Parathyroid adenoma (tissue), 2 donors: ENCODE results near the gene S100A9.

Source experiments
- H2AFZ ChIP-seq: fragments of 300-600 bp; sonication (generic); one replicate; pipeline ENCODE4 v1.7.0; 2017; ENCODE audit warnings: antibody characterized with exemption, mild to moderate bottlenecking
- H3K27ac ChIP-seq: fragments of 300-600 bp; sonication (generic); one replicate; pipeline ENCODE4 v1.7.0; 2017
- H3K27me3 ChIP-seq: fragments of 300-600 bp; sonication (generic); one replicate; pipeline ENCODE4 v1.7.0; 2017; ENCODE audit warnings: low read length; ENCODE audit not compliant: control insufficient read depth, insufficient read depth
- H3K36me3 ChIP-seq: fragments of 300-600 bp; sonication (generic); one replicate; pipeline ENCODE4 v1.7.0; 2017; ENCODE audit warnings: low read length; ENCODE audit not compliant: control insufficient read depth, insufficient read depth
- H3K4me1 ChIP-seq: fragments of 300-600 bp; sonication (generic); one replicate; pipeline ENCODE4 v1.7.0; 2017; ENCODE audit warnings: control low read depth
- H3K4me2 ChIP-seq: fragments of 300-600 bp; sonication (generic); one replicate; pipeline ENCODE4 v1.7.0; 2017; ENCODE audit warnings: low read length
- H3K4me3 ChIP-seq: fragments of 300-600 bp; sonication (generic); one replicate; pipeline ENCODE4 v1.7.0; 2017; ENCODE audit warnings: low read depth, low read length
- H3K79me2 ChIP-seq: fragments of 300-600 bp; sonication (generic); one replicate; pipeline ENCODE4 v1.7.0; 2017; ENCODE audit warnings: control low read depth
- H3K9ac ChIP-seq: fragments of 300-600 bp; sonication (generic); one replicate; pipeline ENCODE4 v1.7.0; 2017; ENCODE audit warnings: mild to moderate bottlenecking
- H3K9me3 ChIP-seq: fragments of 300-600 bp; sonication (generic); one replicate; pipeline ENCODE4 v1.7.0; 2017; ENCODE audit warnings: low read length; ENCODE audit not compliant: control insufficient read depth
- TF ChIP-seq, protein P1 (sequence below): fragments of 300-600 bp; sonication (generic); IDR thresholded peaks from one replicate; pipeline ENCODE4 v1.7.0; 2017; ENCODE audit warnings: antibody characterized with exemption, mild to moderate bottlenecking
- donor health status: primary hyperparathyroidism.

The S100A9 gene

DNA sequence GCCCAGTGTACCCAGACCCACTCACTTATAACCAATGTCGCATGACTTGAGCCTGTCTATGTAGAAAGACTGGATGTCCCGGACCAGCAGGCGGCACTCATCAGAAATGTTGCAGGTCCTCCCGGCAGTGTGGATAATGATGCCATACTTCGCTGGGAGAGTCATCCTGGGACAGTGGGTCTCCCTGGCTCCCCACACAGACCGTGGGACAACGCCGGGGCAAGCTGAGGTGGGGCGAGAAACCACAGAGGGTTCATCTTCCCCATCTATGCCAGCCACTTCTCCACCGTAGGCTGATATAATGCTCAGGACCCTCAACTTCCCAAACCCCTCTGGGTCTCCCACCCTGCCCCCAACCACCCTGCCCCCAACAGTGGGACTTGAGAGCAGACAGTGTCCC, 17.3 kb upstream of the S100A9 start:
- H3K4me2 ChIP-seq, result no peak overlapping the region
- no peaks in the 10 kb centered on the region for H3K79me2 ChIP-seq
- H3K9ac ChIP-seq, result no peak overlapping the region
- TF ChIP-seq, protein P1, sequence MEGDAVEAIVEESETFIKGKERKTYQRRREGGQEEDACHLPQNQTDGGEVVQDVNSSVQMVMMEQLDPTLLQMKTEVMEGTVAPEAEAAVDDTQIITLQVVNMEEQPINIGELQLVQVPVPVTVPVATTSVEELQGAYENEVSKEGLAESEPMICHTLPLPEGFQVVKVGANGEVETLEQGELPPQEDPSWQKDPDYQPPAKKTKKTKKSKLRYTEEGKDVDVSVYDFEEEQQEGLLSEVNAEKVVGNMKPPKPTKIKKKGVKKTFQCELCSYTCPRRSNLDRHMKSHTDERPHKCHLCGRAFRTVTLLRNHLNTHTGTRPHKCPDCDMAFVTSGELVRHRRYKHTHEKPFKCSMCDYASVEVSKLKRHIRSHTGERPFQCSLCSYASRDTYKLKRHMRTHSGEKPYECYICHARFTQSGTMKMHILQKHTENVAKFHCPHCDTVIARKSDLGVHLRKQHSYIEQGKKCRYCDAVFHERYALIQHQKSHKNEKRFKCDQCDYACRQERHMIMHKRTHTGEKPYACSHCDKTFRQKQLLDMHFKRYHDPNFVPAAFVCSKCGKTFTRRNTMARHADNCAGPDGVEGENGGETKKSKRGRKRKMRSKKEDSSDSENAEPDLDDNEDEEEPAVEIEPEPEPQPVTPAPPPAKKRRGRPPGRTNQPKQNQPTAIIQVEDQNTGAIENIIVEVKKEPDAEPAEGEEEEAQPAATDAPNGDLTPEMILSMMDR, result no peak
- no peaks in the 10 kb centered on the region for H3K27me3 ChIP-seq
- no peak overlapping the region for H2AFZ ChIP-seq
- H3K4me1 ChIP-seq, result no peaks in the 10 kb centered on the region
- H3K9me3 ChIP-seq, result no peaks in the 10 kb centered on the region
- H3K27ac ChIP-seq, result no peak overlapping the region
- no peaks in the 10 kb centered on the region for H3K36me3 ChIP-seq
- no peak overlapping the region for H3K4me3 ChIP-seq

DNA sequence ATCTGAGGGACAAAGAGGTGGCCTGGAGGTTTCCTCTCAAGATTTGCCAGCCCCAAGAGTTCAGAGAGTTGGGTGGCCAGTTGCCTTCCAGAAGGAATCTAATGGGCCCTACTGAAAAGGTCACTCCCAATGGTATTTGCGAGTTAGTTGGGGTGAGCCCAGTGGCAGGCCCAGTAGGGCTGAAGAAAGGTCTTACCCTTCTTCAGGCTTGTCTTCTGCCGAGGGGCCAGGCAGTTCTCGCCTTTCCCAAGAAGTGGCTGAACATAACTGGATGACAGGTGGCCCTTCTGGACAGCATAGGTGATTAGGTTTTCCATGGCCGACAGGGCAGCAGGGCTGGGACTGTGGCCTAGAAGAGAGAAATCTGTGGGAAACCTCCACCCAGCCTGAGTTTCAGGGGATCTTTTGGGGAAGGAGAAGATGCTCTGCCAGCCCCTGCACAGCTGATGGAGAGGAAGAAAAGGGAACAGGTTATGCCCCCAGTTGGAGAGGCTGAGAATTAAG, 16.2 kb upstream of the S100A9 start:
- Histone ChIP-seq H3K9me3 (no peaks in the 10 kb centered on the region), H3K36me3 (no peaks in the 10 kb centered on the region), H3K4me2 (no peak overlapping the region), H3K4me3 (no peak overlapping the region), H3K27me3 (no peaks in the 10 kb centered on the region), H3K4me1 (no peaks in the 10 kb centered on the region), H3K27ac (no peak overlapping the region), H3K9ac (no peak overlapping the region), H3K79me2 (no peaks in the 10 kb centered on the region), H2AFZ (no peak overlapping the region)
- TF ChIP-seq, protein P1, result no peak

DNA sequence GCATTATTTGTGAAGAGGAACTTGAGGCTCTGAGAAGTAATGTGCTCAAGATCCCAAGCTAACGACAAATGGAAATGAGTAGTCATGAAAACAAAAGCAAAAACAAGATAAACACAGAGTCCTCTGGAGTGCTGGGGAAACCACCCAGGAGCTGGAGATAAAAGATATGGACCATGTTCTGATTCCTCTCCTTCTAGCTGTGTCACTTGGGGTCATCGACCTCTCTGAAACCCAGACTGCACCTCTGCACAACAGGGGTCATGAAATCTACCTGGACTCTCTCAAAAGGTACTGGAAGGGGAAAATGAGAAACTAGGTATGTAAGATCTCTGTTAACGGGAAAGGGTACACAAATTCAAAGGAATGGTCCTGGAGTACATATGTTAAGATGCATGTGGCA, 15.5 kb upstream of the S100A9 start:
- H2AFZ ChIP-seq, result no peak overlapping the region
- H3K4me1 ChIP-seq, result no peaks in the 10 kb centered on the region
- H3K36me3 ChIP-seq, result no peaks in the 10 kb centered on the region
- no peaks in the 10 kb centered on the region for H3K27me3 ChIP-seq
- no peaks in the 10 kb centered on the region for H3K9me3 ChIP-seq
- no peak overlapping the region for H3K4me2 ChIP-seq
- no peak overlapping the region for H3K4me3 ChIP-seq
- TF ChIP-seq, protein P1, result no peak
- H3K79me2 ChIP-seq, result no peaks in the 10 kb centered on the region
- no peak overlapping the region for H3K27ac ChIP-seq
- no peak overlapping the region for H3K9ac ChIP-seq

DNA sequence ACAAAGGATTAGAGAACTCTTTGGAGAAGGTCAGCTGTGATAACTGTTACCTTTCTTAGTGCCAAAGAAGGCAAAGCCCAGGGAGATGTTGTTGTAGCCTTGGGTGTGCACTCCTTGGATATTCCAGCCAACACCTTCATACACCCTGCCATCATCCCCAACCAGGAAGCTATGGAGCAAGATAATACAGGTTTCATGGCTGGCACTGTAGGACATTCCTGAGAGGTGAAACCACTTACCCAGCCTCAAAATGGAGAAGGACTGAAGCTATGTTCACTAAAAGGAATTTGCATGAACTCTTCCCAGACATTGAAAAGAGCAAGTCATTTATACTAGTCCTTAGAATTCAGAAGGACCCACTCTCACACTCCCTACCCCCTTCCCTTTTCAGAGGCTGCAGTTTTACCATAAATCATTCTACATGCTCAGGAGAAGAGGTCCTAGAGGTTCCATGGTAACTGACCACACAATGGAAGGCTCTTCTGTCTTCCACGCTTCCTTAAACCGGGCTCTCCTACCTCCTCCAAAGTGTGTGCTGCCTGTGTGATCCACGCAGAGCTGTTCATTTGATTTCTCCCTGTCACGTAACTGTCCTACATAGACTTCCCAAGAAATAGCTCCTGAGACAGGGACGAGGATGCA, 14.5 kb upstream of the S100A9 start:
- TF ChIP-seq, protein P1, result no peak
- H3K27ac ChIP-seq, result no peak overlapping the region

More for the DNA sequence above, 14.5 kb upstream of the S100A9 start:
- no peaks in the 10 kb centered on the region for H3K36me3 ChIP-seq
- H3K4me2 ChIP-seq, result no peak overlapping the region
- H3K27me3 ChIP-seq, result no peaks in the 10 kb centered on the region
- H2AFZ ChIP-seq, result no peak overlapping the region
- no peaks in the 10 kb centered on the region for H3K9me3 ChIP-seq
- no peak overlapping the region for H3K4me3 ChIP-seq
- no peak overlapping the region for H3K9ac ChIP-seq
- no peaks in the 10 kb centered on the region for H3K79me2 ChIP-seq
- H3K4me1 ChIP-seq, result no peaks in the 10 kb centered on the region
